Endodermal cell (in vitro differentiated cells): ENCODE results near the gene TSPAN18. TPM values are rescaled to one million over a fixed set of nuclear protein-coding genes. Genes with fewer than 3 reads are reported as not detected.

Experiments used
- DNase-seq: peaks from one replicate; pipeline ENCODE4 v3.0.0-alpha.2; 2017
- H3K27ac ChIP-seq: 2 replicates; pipeline ENCODE4 v1.5.1; 2013; ENCODE audit warnings: mild to moderate bottlenecking, low read depth, low read length, moderate library complexity
- H3K27me3 ChIP-seq: 2 replicates; pipeline ENCODE4 v1.6.1; 2013; ENCODE audit warnings: mild to moderate bottlenecking, low read length, moderate library complexity; ENCODE audit not compliant: insufficient read depth, control insufficient read depth, poor library complexity, severe bottlenecking
- H3K36me3 ChIP-seq: 2 replicates; pipeline ENCODE4 v1.7.0; 2013; ENCODE audit warnings: mild to moderate bottlenecking, low read length, moderate library complexity; ENCODE audit not compliant: control insufficient read depth, insufficient read depth
- H3K4me1 ChIP-seq: one replicate; pipeline ENCODE4 v1.7.0; 2013; ENCODE audit warnings: low read length; ENCODE audit not compliant: control insufficient read depth, insufficient read depth
- H3K4me3 ChIP-seq: 2 replicates; pipeline ENCODE4 v1.5.1; 2013; ENCODE audit warnings: mild to moderate bottlenecking, low read length, moderate library complexity
- H3K9ac ChIP-seq: 2 replicates; pipeline ENCODE4 v1.6.1; 2013; ENCODE audit warnings: mild to moderate bottlenecking, low read length, moderate library complexity; ENCODE audit not compliant: poor library complexity, severe bottlenecking; ENCODE audit errors: extremely low read depth
- H3K9me3 ChIP-seq: 2 replicates; pipeline ENCODE4 v1.6.1; 2013; ENCODE audit warnings: mild to moderate bottlenecking, low read length, moderate library complexity; ENCODE audit not compliant: control insufficient read depth
- H3K27ac Mint-ChIP-seq: 2 replicates; pipeline ENCODE4 v1.8.0; 2020; ENCODE audit warnings: mixed read lengths
- H3K27me3 Mint-ChIP-seq: 2 replicates; pipeline ENCODE4 v1.8.0; 2021; ENCODE audit warnings: mild to moderate bottlenecking, mixed read lengths; ENCODE audit not compliant: insufficient read depth
- H3K36me3 Mint-ChIP-seq: 2 replicates; pipeline ENCODE4 v1.8.0; 2020; ENCODE audit warnings: low read depth, mixed read lengths
- H3K4me1 Mint-ChIP-seq: 2 replicates; pipeline ENCODE4 v1.8.0; 2020; ENCODE audit warnings: mixed read lengths
- H3K4me3 Mint-ChIP-seq: 2 replicates; pipeline ENCODE4 v1.8.0; 2020; ENCODE audit warnings: mild to moderate bottlenecking, moderate library complexity, mixed read lengths
- H3K9me3 Mint-ChIP-seq: 2 replicates; pipeline ENCODE4 v1.8.0; 2020; ENCODE audit warnings: mild to moderate bottlenecking, mixed read lengths
- WGBS, 2 experiments: methylation state at CpG; one replicate each; pipeline versions ENCODE4 v1.1.5 to v1.1.7; 2013; ENCODE audit warnings: missing lambda C conversion rate in 2 of 2, mixed read lengths in 1 of 2; ENCODE audit not compliant: insufficient coverage in 1 of 2, insufficient read length in 1 of 2; 5-methylcytosine and 5-hydroxymethylcytosine counted together
- total RNA-seq, 2 donors: library from RNA; stranded (reverse); fragmentation: NEBNext Ultra II Directional in 1 of 2; extraction: Animal tissue kit (Norgen Biotek cat#: 25700) in 1 of 2; gene quantifications; 2 replicates in 1 of 2; 3 replicates in 1 of 2; pipeline ENCODE4 v1.2.1, GENCODE V29; 2021
- TF ChIP-seq, protein P1 (sequence below): fragments of 200-600 bp; sonication (generic); conservative IDR thresholded peaks from 2 replicates; pipeline ENCODE4 v1.5.0; 2021; ENCODE audit warnings: antibody characterized with exemption, mild to moderate bottlenecking

TSPAN18 gene
- total RNA-seq, 2 donors from 2014 or later = 28.0 to 28.7 TPM

GRCh38 chr11:44784436-44784760, 57.6 kb downstream of the TSPAN18 start:
- Mint-ChIP-seq H3K27me3 (no peaks in the 10 kb centered on the region), H3K9me3 (no peaks in the 10 kb centered on the region), H3K36me3 (no peaks in the 10 kb centered on the region), H3K4me3 (no peak overlapping the region), H3K4me1 (peaks cover 45% of the 10 kb centered on the region), H3K27ac (no peak overlapping the region)
- no peaks in the 10 kb centered on the region for H3K9me3 ChIP-seq
- DNase-seq = no peak
- H3K36me3 ChIP-seq = no peaks in the 10 kb centered on the region
- 92% methylated on average over 7 to 8 of the region's 8 CpGs for WGBS, 2 experiments
- peak overlapping the region; percentile 50 for H3K27ac ChIP-seq
- H3K4me3 ChIP-seq = no peak overlapping the region
- TF ChIP-seq, protein P1, sequence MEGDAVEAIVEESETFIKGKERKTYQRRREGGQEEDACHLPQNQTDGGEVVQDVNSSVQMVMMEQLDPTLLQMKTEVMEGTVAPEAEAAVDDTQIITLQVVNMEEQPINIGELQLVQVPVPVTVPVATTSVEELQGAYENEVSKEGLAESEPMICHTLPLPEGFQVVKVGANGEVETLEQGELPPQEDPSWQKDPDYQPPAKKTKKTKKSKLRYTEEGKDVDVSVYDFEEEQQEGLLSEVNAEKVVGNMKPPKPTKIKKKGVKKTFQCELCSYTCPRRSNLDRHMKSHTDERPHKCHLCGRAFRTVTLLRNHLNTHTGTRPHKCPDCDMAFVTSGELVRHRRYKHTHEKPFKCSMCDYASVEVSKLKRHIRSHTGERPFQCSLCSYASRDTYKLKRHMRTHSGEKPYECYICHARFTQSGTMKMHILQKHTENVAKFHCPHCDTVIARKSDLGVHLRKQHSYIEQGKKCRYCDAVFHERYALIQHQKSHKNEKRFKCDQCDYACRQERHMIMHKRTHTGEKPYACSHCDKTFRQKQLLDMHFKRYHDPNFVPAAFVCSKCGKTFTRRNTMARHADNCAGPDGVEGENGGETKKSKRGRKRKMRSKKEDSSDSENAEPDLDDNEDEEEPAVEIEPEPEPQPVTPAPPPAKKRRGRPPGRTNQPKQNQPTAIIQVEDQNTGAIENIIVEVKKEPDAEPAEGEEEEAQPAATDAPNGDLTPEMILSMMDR = no peak
- no peak overlapping the region for H3K9ac ChIP-seq
- no peaks in the 10 kb centered on the region for H3K27me3 ChIP-seq
- H3K4me1 ChIP-seq = peaks cover 13% of the 10 kb centered on the region

GRCh38 chr11:44784851-44785250, 58.1 kb downstream of the TSPAN18 start:
- H3K27me3 ChIP-seq = no peaks in the 10 kb centered on the region
- WGBS, 2 experiments = 91 to 92% methylated on average over 2 to 3 of the region's 3 CpGs
- H3K4me1 ChIP-seq = peaks cover 13% of the 10 kb centered on the region
- Mint-ChIP-seq H3K36me3 (no peaks in the 10 kb centered on the region), H3K27ac (no peak overlapping the region), H3K4me3 (no peak overlapping the region), H3K9me3 (no peaks in the 10 kb centered on the region), H3K4me1 (peaks cover 40% of the 10 kb centered on the region), H3K27me3 (no peaks in the 10 kb centered on the region)
- H3K9ac ChIP-seq = no peak overlapping the region
- no peaks in the 10 kb centered on the region for H3K36me3 ChIP-seq
- H3K4me3 ChIP-seq = no peak overlapping the region
- H3K9me3 ChIP-seq = no peaks in the 10 kb centered on the region
- TF ChIP-seq, protein P1 = no peak
- no peak for DNase-seq
- H3K27ac ChIP-seq = peak overlapping the region; percentile 50

DNA sequence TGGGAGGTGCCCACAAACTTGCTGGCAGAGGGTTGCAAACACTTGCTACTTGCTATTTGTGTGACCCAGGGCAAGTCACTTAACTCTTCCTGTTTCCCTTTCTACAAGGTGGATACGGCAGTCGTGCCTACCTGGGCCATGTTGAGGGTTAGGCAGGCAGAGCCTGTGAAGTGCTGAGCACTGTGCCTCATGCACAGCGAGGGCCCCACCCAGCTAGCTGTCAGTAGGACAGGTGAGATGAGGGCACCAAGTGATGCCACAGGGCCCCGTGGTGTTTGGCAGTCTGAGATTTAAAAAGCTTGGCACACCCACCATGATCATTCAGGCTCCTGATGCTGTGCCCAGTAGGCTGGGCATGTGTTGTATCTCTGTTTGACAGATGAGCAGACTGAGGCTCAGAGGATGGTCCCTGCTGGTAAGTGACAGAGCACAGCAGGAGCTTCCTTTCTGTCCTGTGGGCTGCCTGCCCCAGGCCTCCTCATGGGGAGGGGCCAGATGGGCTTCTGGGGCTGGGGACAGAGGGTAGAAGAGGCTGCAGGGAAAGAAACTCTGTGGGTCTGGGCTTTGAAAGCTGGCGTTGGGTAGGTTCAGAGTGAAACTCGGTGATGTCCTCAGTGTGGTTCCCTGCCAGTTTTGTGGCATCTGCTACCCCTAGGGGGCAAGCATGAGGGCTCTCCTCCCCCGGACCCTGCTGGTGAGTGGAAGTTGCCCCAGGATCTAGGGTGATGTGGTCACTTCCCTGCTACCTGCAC, 59.3 kb downstream of the TSPAN18 start:
- Histone ChIP-seq H3K27me3 (no peaks in the 10 kb centered on the region), H3K9me3 (no peaks in the 10 kb centered on the region), H3K4me1 (peaks cover 7% of the 10 kb centered on the region), H3K9ac (no peak overlapping the region), H3K36me3 (no peaks in the 10 kb centered on the region), H3K27ac (no peak overlapping the region), H3K4me3 (no peak overlapping the region)
- Mint-ChIP-seq H3K4me1 (peaks cover 28% of the 10 kb centered on the region), H3K36me3 (no peaks in the 10 kb centered on the region), H3K4me3 (no peak overlapping the region), H3K27me3 (no peaks in the 10 kb centered on the region), H3K27ac (no peak overlapping the region), H3K9me3 (no peaks in the 10 kb centered on the region)
- TF ChIP-seq, protein P1 = peak; percentile 75
- 47 to 49% methylated on average over 3 to 7 of the region's 7 CpGs for WGBS, 2 experiments
- peak; percentile 81 for DNase-seq
